Embryonic facial prominence (tissue), 1 donor: ENCODE results near the gene PCDHB1.
"Not testable (repeated sequence)": the region's sequence is repeated elsewhere in the genome, so short reads cannot be mapped to it uniquely, and the experiment has no call there.

ENCODE experiments used
- DNase-seq: peaks from one replicate; pipeline ENCODE4 v3.0.0-alpha.2; 2016; ENCODE audit errors: extremely low spot score

Gene PCDHB1

DNA sequence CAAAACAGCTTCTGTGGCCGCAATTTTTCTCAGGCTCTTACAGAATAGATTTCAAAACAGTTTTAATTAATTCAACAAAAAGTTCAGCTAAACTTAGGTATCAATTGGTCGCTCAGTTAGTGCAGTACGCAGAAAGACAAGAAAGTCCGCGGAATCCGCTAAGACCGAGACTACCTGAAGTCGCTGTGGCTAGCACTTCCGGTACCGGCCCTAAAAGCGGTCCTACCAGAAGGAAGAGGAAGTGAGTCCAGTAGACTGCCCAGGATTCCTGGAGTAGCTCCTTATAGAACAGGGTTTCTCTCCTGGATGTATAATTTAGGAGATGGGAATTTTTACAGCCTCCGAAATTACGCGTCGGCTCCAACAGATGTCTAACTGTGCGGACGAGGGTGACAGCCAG lies 26.7 kb downstream of the PCDHB1 start:
- no peak for DNase-seq

DNA sequence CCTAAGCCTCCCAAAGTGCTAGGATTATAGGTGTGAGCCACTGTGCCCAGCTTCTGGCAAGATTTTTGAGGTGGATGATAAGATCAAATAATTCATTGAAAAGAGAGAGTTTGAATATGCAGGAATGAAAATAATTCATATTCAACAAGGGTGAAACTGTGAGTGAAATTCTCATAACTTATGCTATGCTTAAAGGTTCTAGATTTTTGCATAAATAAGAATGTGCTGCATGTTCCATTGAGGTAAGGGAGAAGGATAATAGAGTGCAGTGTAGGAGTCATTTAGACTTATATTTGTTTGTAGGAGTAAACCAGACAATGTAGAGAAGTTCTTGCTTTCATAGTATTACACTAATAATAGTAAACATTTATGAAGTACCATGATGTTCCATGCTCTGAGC lies 31.1 kb downstream of the PCDHB1 start:
- DNase-seq, result no peak

DNA sequence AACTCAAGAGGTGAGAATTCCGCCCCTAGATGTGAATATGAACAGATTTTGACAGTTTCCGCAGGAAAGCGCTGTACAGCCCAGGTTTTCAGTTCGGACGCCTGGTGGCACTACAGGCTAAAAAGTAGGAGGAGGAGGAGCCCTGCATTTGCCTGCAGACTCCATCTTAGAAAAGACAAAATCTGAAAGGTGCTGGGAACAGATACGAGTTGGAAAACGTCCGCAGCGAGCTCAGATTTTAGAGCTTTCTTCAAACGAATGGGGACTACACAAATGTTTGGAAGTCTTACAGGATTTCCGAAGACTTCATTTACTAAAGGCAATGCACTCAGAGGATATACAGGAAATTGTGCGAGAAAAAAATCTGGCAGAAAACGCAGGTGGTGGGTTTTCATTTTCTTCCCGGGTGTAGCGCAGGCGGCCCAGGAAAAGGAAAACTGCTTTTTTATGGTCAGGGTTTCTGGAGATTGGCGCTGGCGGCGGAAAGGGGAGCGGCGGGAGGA lies 33.4 kb downstream of the PCDHB1 start:
- DNase-seq, result no peak

DNA sequence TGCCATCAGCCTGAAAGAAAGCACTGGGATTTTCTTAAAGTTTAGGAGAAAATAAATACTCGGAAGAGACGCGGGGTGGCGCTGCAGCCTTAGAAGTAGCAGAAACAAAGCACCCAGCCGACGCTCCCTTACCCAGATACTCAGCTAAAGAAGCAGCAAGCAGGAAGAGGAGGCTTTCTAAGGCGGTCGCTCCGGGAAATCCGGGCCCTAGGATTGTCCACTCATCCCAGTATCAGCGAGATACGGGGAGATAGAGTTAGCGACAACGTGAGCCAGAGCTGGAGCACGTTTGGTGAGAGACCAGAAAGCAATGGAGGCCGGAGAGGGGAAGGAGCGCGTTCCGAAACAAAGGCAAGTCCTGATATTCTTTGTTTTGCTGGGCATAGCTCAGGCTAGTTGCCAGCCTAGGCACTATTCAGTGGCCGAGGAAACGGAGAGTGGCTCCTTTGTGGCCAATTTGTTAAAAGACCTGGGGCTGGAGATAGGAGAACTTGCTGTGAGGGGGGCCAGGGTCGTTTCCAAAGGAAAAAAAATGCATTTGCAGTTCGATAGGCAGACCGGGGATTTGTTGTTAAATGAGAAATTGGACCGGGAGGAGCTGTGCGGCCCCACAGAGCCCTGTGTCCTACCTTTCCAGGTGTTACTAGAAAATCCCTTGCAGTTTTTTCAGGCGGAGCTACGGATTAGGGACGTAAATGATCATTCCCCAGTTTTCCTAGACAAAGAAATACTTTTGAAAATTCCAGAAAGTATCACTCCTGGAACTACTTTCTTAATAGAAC lies 43.5 kb downstream of the PCDHB1 start, which contains the start of gene PCDHB2:
Gene PCDHB2, plus strand, starts transcription at position 135 of the 782 bp plus-strand sequence. Its CDS starts 176 bp downstream, at position 311.
- DNase-seq, result no peak

DNA sequence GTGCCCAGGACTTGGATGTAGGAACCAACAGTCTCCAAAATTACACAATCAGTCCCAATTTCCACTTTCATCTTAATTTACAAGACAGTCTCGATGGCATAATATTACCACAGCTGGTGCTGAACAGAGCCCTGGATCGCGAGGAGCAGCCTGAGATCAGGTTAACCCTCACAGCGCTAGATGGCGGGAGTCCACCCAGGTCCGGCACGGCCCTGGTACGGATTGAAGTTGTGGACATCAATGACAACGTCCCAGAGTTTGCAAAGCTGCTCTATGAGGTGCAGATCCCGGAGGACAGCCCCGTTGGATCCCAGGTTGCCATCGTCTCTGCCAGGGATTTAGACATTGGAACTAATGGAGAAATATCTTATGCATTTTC lies 44.1 kb downstream of the PCDHB1 start:
- no peak for DNase-seq

GRCh38 chr5:141096181-141096580 lies 45.0 kb downstream of the PCDHB1 start:
- not testable (repeated sequence) for DNase-seq

DNA sequence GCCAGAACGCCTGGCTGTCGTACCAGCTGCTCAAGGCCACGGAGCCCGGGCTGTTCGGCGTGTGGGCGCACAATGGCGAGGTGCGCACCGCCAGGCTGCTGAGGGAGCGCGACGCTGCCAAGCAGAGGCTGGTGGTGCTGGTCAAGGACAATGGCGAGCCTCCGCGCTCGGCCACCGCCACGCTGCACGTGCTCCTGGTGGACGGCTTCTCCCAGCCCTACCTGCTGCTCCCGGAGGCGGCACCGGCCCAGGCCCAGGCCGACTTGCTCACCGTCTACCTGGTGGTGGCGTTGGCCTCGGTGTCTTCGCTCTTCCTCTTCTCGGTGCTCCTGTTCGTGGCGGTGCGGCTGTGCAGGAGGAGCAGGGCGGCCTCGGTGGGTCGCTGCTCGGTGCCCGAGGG lies 45.4 kb downstream of the PCDHB1 start:
- DNase-seq, result not testable (repeated sequence)

DNA sequence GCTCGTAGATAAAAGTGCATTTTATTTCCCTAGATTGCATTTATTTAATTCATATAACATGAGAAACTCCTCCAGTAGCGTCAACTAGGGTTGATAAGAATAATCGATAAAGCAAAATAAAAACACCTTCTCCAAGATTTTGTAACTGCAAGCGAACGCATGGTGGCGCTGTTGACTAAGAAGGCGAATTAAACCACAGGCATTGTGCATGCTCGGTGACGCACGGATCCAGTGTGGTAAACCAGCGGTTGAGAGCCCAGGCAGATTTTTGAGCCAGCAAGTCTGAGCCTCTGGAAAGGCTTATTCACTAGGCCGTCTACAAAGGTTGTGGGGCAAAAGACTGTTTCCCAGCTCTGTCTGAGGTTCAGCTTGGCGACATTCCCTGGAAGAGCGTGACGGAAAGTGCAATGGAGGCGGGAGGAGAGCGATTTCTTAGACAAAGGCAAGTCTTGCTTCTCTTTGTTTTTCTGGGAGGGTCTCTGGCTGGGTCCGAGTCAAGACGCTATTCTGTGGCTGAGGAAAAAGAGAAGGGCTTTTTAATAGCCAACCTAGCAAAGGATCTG lies 49.1 kb downstream of the PCDHB1 start, which contains the start of gene PCDHB3:
Gene PCDHB3, plus strand, starts transcription at position 231 of the 563 bp plus-strand sequence. Its CDS starts 177 bp downstream, at position 408.
- DNase-seq, result no peak

- no peak for DNase-seq
These were observed 49.9 kb downstream of the PCDHB1 start for GRCh38 chr5:141101059-141101458.

DNA sequence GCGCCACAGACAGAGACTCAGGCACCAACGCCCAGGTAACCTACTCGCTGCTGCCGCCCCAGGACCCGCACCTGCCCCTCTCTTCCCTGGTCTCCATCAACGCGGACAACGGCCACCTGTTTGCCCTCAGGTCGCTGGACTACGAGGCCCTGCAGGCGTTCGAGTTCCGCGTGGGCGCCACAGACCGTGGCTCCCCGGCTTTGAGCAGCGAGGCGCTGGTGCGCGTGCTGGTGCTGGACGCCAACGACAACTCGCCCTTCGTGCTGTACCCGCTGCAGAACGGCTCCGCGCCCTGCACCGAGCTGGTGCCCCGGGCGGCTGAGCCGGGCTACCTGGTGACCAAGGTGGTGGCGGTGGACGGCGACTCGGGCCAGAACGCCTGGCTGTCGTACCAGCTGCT lies 50.9 kb downstream of the PCDHB1 start:
- DNase-seq, result not testable (repeated sequence)

DNA sequence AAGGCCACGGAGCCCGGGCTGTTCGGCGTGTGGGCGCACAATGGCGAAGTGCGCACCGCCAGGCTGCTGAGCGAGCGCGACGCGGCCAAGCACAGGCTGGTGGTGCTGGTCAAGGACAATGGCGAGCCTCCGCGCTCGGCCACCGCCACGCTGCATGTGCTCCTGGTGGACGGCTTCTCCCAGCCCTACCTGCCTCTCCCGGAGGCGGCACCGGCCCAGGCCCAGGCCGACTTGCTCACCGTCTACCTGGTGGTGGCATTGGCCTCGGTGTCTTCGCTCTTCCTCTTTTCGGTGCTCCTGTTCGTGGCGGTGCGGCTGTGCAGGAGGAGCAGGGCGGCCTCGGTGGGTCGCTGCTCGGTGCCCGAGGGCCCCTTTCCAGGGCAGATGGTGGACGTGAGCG lies 51.3 kb downstream of the PCDHB1 start:
- DNase-seq, result not testable (repeated sequence)

DNA sequence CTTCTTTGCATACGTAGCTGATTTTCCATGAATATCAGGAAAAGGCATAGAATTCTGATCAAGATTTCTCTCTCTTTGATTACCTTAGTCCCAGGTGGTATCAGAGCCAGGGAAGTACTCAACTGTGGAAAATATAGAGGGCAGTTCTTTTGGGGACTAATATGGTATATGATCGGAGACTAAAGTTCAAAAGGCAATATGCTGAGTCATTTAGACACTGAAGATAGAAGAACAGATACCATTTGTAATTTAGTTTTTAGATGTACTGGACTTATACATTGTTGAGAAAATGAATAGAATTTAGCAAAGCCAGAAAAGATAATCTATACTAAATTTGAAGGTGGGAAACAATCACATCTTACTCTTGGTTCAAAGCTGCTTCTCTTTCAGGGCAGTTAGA lies 54.2 kb downstream of the PCDHB1 start:
- DNase-seq, result no peak
